ENCODE results near the gene KANK2.

GRCh38 chr19:11200015-11200574, 2.8 kb upstream of the KANK2 start:
- peak; percentile 18; the same call in 1 of the 2 replicates for TF ChIP-seq CTCF (IDR thresholded peaks at IDR 0.05; ENCODE audit: low read length)
- TF ChIP-seq EZH2 (IDR thresholded peaks at IDR 0.05; ENCODE audit: borderline replicate concordance, low read length), result no peak

Measured in OCI-LY1 (cell line).